Activated T-cell treated with anti-CD3 and anti-CD28 coated beads, Interleukin-2, amount 50 U/mL, for 72 hours (primary cell): Measurements from ENCODE around the gene PGBD5. TPM values are rescaled to one million over a fixed set of nuclear protein-coding genes. Genes with fewer than 3 reads are reported as not detected.
"Not testable (repeated sequence)": the region's sequence is repeated elsewhere in the genome, so short reads cannot be mapped to it uniquely, and the experiment has no call there.

Source experiments
- ATAC-seq, 2 donors: fragments of 150-1000 bp; cut with Tn5 transposase; replicated peaks in 1 of 2; 2 replicates each; pipeline ENCODE4 v1.10.0; 2021; ENCODE audit warnings: moderate library complexity in 2 of 2, mild to moderate bottlenecking in 1 of 2
- DNase-seq, 2 donors: peaks; one replicate each; pipeline ENCODE4 v3.0.0; 2021 to 2022; ENCODE audit warnings: mixed read lengths in 1 of 2
- H3K27ac Mint-ChIP-seq: one replicate; pipeline ENCODE4 v1.8.0; 2022; ENCODE audit warnings: mild to moderate bottlenecking, moderate library complexity, mixed read lengths
- H3K27me3 Mint-ChIP-seq: one replicate; pipeline ENCODE4 v1.8.0; 2022; ENCODE audit warnings: low read depth, mixed read lengths
- H3K36me3 Mint-ChIP-seq, 2 donors: one replicate each; pipeline ENCODE4 v1.8.0; 2022; ENCODE audit warnings: mixed read lengths in 2 of 2, mild to moderate bottlenecking in 1 of 2; ENCODE audit not compliant: insufficient read depth in 2 of 2
- H3K4me1 Mint-ChIP-seq: one replicate; pipeline ENCODE4 v1.8.0; 2022; ENCODE audit warnings: low read depth, mixed read lengths
- H3K4me3 Mint-ChIP-seq, 2 donors: one replicate each; pipeline ENCODE4 v1.8.0; 2022; ENCODE audit warnings: mild to moderate bottlenecking in 2 of 2, mixed read lengths in 2 of 2, moderate library complexity in 2 of 2
- H3K9me3 Mint-ChIP-seq, 2 donors: one replicate each; pipeline ENCODE4 v1.8.0; 2022; ENCODE audit warnings: mixed read lengths in 2 of 2
- total RNA-seq, 2 donors: library from RNA; stranded (reverse); gene quantifications; one replicate each; pipeline ENCODE4 v1.2.3, GENCODE V29; 2022

Gene PGBD5
- total RNA-seq = under 1 TPM in 1 of 2 donors, not detected in 1; 0.12 TPM

DNA sequence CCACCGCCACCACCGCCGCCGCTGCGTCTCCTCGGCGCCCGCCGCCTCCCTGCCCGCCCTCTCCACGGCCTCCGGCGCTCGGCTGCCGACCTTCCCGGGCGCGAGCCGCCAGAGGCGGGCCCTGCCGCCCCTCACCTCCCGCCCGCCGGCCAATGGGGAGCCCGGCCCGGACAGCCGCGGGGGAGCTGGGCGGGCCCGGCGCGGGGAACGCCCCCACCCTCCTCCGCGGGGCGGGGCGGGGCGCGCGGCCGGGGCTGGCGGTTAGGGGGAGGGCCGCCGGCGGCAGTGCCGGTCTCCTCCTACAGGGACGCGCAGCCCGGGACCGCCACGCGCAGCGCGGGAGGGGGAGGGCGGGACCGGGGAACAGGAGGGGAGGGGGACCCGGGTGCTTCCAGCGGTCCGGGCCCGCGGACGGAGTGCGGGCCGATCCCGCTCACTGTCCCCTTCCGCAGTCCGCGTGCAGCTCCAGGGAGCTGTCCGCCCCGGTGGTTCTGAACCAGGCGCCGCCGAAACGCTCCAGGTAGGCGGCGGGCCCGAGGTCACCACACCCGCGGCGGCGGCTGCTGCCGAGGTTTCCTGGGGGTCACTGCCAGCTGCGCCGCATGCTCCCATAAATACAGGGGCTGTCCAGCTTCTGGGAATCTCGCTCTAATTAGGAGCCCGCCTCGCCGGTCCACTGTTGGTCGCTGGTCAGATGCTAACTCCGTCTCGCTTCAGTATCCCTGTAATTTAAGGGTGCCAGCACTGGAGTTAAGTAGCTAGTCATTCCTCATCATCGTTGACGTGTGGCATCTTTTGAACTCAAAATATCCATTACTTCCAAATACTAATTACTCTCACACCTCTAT, at the start of gene PGBD5:
TSS of gene PGBD5 (minus strand) at position 87 of the 848 bp plus-strand sequence. CDS start 404 bp downstream, outside the sequence.
- peak within 1 kb of the TSS; percentile 71 to 78 for H3K4me3 Mint-ChIP-seq
- DNase-seq = peak; percentile 71
- peaks cover 4% of the 10 kb centered on the region in 2 donors for H3K36me3 Mint-ChIP-seq

GRCh38 chr1:230474924-230475323, 48.8 kb upstream of the PGBD5 start:
- H3K27me3 Mint-ChIP-seq = peaks cover 66% of the 10 kb centered on the region
- not testable (repeated sequence) for H3K27ac Mint-ChIP-seq

More for the DNA sequence above, at the start of gene PGBD5:
- peak; percentile 88 to 89 for ATAC-seq
- H3K4me1 Mint-ChIP-seq = peaks cover 13% of the 10 kb centered on the region
- H3K9me3 Mint-ChIP-seq = no peaks in the 10 kb centered on the region
- peaks cover 52% of the 10 kb centered on the region for H3K27me3 Mint-ChIP-seq
- no peak within 1 kb of the TSS for H3K27ac Mint-ChIP-seq

GRCh38 chr1:230470750-230471149, 44.6 kb upstream of the PGBD5 start:
- H3K36me3 Mint-ChIP-seq, H3K27ac Mint-ChIP-seq, H3K4me1 Mint-ChIP-seq, H3K9me3 Mint-ChIP-seq, ATAC-seq, DNase-seq, H3K4me3 Mint-ChIP-seq: not testable (repeated sequence)
- peaks cover 32% of the 10 kb centered on the region for H3K27me3 Mint-ChIP-seq

More at GRCh38 chr1:230474924-230475323, 48.8 kb upstream of the PGBD5 start:
- not testable (repeated sequence) for H3K4me1 Mint-ChIP-seq, H3K36me3 Mint-ChIP-seq, H3K9me3 Mint-ChIP-seq, ATAC-seq, DNase-seq, H3K4me3 Mint-ChIP-seq

DNA sequence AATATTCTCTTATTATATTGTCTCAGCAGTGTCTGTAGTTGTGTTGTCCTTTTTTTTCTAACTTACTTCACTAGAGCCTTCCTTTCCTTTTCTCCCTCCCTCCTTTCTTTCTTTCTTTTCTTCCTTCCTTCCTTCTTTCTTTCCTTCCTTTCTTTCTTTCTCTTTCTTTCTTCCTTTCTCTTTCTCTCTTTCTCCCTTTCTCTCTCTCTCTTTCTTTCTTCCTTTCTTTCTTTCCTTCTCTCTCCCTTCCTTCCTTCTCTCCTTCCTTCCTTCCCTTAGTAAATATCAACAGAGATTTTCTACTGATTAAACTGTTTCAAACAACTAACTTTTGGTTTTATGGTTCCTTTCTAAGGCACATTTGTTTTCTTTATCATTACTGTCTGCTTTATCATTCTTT, 43.1 kb upstream of the PGBD5 start:
- H3K4me1 Mint-ChIP-seq = no peaks in the 10 kb centered on the region
- no peak overlapping the region for H3K4me3 Mint-ChIP-seq
- ATAC-seq = no peak
- H3K27me3 Mint-ChIP-seq = peaks cover 22% of the 10 kb centered on the region
- H3K27ac Mint-ChIP-seq = no peak overlapping the region
- H3K36me3 Mint-ChIP-seq = peaks cover 3 to 7% of the 10 kb centered on the region in 2 donors
- DNase-seq = no peak
- peaks cover 7 to 8% of the 10 kb centered on the region in 2 donors for H3K9me3 Mint-ChIP-seq

DNA sequence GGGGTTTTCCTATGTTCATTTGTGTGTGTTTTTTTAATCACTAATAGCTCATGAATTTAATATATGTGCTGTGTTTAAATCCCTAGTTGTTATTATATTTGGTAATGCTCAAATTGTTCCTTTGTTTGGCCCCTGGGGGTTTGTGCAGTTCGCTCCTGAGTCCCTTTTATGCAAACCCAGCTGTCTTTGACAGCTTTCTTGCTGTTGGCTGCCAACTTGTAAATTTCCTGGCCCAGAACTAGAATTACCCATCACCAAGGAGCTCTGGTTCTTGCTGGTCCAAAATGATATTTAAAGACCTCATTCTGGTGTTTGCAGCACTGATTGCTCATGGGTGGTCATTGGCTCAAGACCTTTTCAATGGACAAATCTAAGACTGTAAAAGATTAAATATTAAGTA, 39.6 kb upstream of the PGBD5 start:
- Mint-ChIP-seq H3K9me3 (peaks cover 2 to 5% of the 10 kb centered on the region in 2 donors), H3K27me3 (peaks cover 21% of the 10 kb centered on the region), H3K36me3 (peaks cover 1 to 4% of the 10 kb centered on the region in 2 donors), H3K27ac (no peak overlapping the region), H3K4me3 (no peak overlapping the region), H3K4me1 (no peaks in the 10 kb centered on the region)
- ATAC-seq (no peak), DNase-seq (no peak)

DNA sequence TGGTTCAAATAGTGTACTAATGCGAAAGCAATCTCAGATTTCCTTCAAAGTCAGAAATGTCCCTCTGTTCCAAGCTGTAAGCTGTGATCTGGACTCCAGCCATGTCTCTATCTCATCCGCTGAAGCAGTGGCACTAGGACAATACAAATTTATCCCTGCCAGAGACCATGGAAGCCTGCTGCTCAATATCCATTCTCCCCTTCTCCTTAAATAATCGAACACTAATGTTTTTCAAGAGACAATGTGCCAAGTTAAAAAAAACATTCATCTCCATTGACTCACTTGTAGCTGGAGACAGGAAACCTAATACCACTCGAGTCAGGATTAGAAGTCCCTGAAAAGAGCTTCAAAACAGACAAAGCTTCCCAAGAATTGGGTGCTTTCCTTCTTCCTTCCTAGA, 38.5 kb upstream of the PGBD5 start:
- Mint-ChIP-seq H3K9me3 (peaks cover under 1 to 4% of the 10 kb centered on the region in 2 donors), H3K4me3 (no peak overlapping the region), H3K36me3 (peaks cover 0 to 3% of the 10 kb centered on the region in 2 donors), H3K27me3 (peaks cover 31% of the 10 kb centered on the region), H3K4me1 (no peaks in the 10 kb centered on the region), H3K27ac (no peak overlapping the region)
- DNase-seq (no peak), ATAC-seq (no peak)

DNA sequence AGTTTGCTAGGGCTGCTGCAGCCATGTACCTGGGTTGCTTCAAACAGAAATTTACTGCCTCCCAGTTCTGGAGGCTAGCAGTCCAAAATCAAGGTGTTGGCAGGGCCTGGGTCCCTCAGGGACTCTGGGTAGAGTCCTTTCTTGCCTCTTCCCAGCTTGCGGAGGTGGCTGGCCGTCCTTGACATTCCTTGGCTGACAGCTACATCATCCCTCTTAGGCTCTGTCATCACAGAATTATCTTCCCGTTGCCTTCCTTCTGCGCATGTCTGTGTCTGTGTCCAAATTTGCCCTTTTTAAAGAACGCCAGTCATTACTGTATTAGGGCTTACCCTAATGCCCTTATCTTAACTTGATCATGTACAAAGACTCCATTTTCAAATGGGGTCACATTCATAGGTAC, 37.6 kb upstream of the PGBD5 start:
- Mint-ChIP-seq H3K27me3 (peaks cover 38% of the 10 kb centered on the region), H3K36me3 (no peaks in the 10 kb centered on the region), H3K4me1 (no peaks in the 10 kb centered on the region), H3K27ac (no peak overlapping the region), H3K4me3 (no peak overlapping the region), H3K9me3 (no peaks in the 10 kb centered on the region)
- no peak for DNase-seq
- ATAC-seq = no peak

DNA sequence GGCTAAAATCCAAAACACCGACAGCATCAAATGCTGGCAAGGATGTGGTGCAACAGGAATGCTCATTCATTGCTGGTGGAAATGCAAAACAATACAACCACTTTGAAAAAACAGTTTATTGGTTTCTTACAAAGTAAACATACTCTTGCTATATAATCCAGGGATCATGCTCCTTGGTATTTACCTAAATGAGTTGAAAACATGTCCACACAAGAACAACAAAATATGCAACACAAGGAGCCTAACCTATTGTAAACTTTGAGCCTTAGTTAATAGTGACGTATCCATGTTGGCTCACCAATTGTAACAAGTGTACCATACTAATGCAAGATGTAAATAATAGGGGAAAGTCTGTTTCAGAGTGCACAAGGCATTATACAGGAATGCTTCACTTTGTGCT, 37.2 kb upstream of the PGBD5 start:
- DNase-seq = no peak

DNA sequence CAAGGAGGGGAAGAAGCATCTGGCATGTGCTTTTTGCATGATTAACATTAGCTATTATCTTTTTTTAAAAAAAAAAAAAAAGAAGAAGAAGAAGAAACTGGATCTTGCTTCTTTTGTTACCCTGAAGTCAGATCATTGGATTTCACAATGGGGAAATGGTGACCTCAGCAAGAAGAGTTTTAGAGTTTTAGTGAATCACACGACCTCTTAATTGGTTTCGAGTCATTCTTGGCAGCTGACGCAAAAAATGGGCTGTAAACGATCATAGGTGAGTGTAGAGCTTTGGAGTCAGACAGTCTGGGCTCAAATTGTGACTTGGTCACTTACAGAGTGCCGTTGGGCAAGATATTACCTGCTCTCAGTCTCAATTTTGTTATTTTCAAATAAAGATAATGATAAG, 33.3 kb upstream of the PGBD5 start:
- ATAC-seq = no peak
- Mint-ChIP-seq H3K27me3 (peaks cover 53% of the 10 kb centered on the region), H3K4me3 (no peak overlapping the region)

More for the DNA sequence above, 37.2 kb upstream of the PGBD5 start:
- Mint-ChIP-seq H3K9me3 (no peaks in the 10 kb centered on the region), H3K27ac (no peak overlapping the region), H3K27me3 (peaks cover 41% of the 10 kb centered on the region), H3K4me1 (no peaks in the 10 kb centered on the region), H3K36me3 (no peaks in the 10 kb centered on the region), H3K4me3 (no peak overlapping the region)
- no peak for ATAC-seq

DNA sequence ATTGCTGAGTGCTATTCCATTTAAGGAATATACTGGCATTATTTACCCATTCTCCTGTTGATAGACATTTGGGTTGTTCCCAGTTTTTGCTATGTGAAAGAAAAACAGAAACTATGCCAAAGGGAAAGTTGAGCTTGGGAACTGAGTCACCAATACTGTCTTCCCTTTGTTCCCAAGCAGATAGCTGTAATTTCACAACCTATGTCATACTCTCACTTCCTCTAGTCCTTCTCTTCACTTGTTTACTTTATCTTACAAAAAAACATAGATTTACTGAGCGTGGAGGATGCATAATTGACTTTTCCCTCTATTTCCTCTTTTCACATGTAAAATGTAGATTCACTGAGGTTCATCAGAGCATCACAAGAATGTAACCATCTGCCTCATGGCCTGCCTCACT, 32.4 kb upstream of the PGBD5 start:
- no peaks in the 10 kb centered on the region for H3K36me3 Mint-ChIP-seq
- H3K4me3 Mint-ChIP-seq = no peak overlapping the region
- H3K4me1 Mint-ChIP-seq = no peaks in the 10 kb centered on the region
- peaks cover 58% of the 10 kb centered on the region for H3K27me3 Mint-ChIP-seq
- H3K27ac Mint-ChIP-seq = no peak overlapping the region
- DNase-seq (no peak), ATAC-seq (no peak)
- no peaks in the 10 kb centered on the region for H3K9me3 Mint-ChIP-seq

More for the DNA sequence above, 33.3 kb upstream of the PGBD5 start:
- no peak for DNase-seq
- H3K27ac Mint-ChIP-seq = no peak overlapping the region
- H3K36me3 Mint-ChIP-seq = no peaks in the 10 kb centered on the region
- H3K9me3 Mint-ChIP-seq = no peaks in the 10 kb centered on the region
- no peaks in the 10 kb centered on the region for H3K4me1 Mint-ChIP-seq

DNA sequence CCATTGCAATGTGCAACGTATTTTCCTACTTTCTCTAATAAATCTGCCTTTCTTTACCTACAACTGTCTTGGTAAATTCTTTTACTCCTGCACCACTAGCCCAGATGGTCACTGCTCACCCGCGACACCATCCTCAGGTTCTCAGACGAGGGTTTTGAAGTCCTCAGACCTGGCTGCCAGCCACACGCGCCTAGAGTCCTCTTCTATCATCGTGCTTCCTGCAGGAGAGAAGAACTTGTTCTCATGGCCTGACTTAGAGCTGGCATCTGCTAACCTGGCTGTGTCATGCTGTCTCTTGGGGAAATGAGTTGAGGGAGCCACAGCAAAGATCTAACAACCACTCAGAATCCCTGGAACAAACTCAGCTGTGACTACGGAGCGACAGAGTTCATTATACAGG, 30.3 kb upstream of the PGBD5 start:
- H3K36me3 Mint-ChIP-seq = no peaks in the 10 kb centered on the region
- ATAC-seq (no peak), DNase-seq (no peak)
- peaks cover 42% of the 10 kb centered on the region for H3K27me3 Mint-ChIP-seq
- no peaks in the 10 kb centered on the region for H3K9me3 Mint-ChIP-seq
- H3K4me3 Mint-ChIP-seq = no peak overlapping the region
- H3K4me1 Mint-ChIP-seq = no peaks in the 10 kb centered on the region
- no peak overlapping the region for H3K27ac Mint-ChIP-seq

DNA sequence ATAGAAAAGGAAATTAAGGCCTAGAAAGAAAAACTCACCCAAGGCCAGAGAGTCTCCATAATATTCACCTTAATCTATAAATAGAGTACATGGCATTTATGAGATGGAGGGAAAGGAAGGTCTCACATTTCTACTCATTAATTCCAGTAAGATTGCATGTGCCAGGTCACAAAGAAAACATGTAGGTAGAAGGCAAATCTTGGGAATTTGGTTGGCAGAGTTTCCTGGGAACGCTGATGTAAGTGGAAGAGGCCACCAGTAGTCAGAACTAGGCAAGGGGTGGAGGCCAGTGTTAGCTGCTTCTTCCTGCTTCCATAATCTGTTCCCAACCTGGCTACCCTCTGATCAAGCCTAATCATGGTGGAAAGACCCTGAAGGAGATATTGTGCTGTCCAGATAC, 29.2 kb upstream of the PGBD5 start:
- Mint-ChIP-seq H3K4me1 (no peaks in the 10 kb centered on the region), H3K9me3 (no peaks in the 10 kb centered on the region)
- no peak for DNase-seq

GRCh38 chr1:230453377-230453776, 27.2 kb upstream of the PGBD5 start:
- Mint-ChIP-seq H3K4me1 (no peaks in the 10 kb centered on the region), H3K9me3 (no peaks in the 10 kb centered on the region), H3K27ac (no peak overlapping the region), H3K36me3 (no peaks in the 10 kb centered on the region), H3K4me3 (no peak overlapping the region), H3K27me3 (peaks cover 17% of the 10 kb centered on the region)
- DNase-seq (no peak), ATAC-seq (no peak)

More for the DNA sequence above, 29.2 kb upstream of the PGBD5 start:
- Mint-ChIP-seq H3K4me3 (no peak overlapping the region), H3K36me3 (no peaks in the 10 kb centered on the region), H3K27me3 (peaks cover 33% of the 10 kb centered on the region), H3K27ac (no peak overlapping the region)
- ATAC-seq = no peak
